H9 (cell line): ENCODE measurements around the gene CKB. TPM values are rescaled to one million over a fixed set of nuclear protein-coding genes. Genes with fewer than 3 reads are reported as not detected.
A peak's percentile ranks its signal among the peaks of the same experiment; 100 is the strongest.

Source experiments
- DNase-seq: peaks from one replicate; pipeline ENCODE4 v3.0.0-alpha.2; 2017
- H2AFZ ChIP-seq: one replicate; pipeline ENCODE4 v1.6.1; 2013; ENCODE audit warnings: mild to moderate bottlenecking, low read length, control low read depth, moderate library complexity
- H2AK5ac ChIP-seq: 2 replicates; pipeline ENCODE4 v1.6.1; 2013; ENCODE audit warnings: low read length, control low read depth, mixed read lengths; ENCODE audit not compliant: insufficient read length
- H2BK120ac ChIP-seq: one replicate; pipeline ENCODE4 v1.6.1; 2013; ENCODE audit warnings: low read depth, mild to moderate bottlenecking, low read length, control low read depth, inconsistent platforms; ENCODE audit not compliant: poor library complexity, severe bottlenecking
- H2BK12ac ChIP-seq: 2 replicates; pipeline ENCODE4 v1.6.1; 2013; ENCODE audit warnings: low read length, control low read depth, mixed read lengths, low read depth; ENCODE audit not compliant: insufficient read length
- H2BK15ac ChIP-seq: 2 replicates; pipeline ENCODE4 v1.6.1; 2013; ENCODE audit warnings: low read depth, low read length, control low read depth
- H2BK20ac ChIP-seq: one replicate; pipeline ENCODE4 v1.6.1; 2013; ENCODE audit warnings: low read depth, mild to moderate bottlenecking, low read length, control low read depth, inconsistent platforms; ENCODE audit not compliant: poor library complexity, severe bottlenecking
- H2BK5ac ChIP-seq: 2 replicates; pipeline ENCODE4 v1.6.1; 2013; ENCODE audit warnings: low read length, control low read depth, mixed read lengths; ENCODE audit not compliant: insufficient read length
- H3K14ac ChIP-seq: 2 replicates; pipeline ENCODE4 v1.6.1; 2013; ENCODE audit warnings: low read length, control low read depth; ENCODE audit not compliant: insufficient read depth
- H3K18ac ChIP-seq: 2 replicates; pipeline ENCODE4 v1.6.1; 2013; ENCODE audit warnings: low read depth, mild to moderate bottlenecking, mixed read lengths, low read length, control low read depth; ENCODE audit not compliant: insufficient read length
- H3K23ac ChIP-seq: 2 replicates; pipeline ENCODE4 v1.6.1; 2013; ENCODE audit warnings: low read length, control low read depth, mixed read lengths, low read depth; ENCODE audit not compliant: insufficient read length
- H3K23me2 ChIP-seq: 2 replicates; pipeline ENCODE4 v1.6.1; 2013; ENCODE audit warnings: low read depth, mild to moderate bottlenecking, mixed read lengths, low read length, control low read depth; ENCODE audit not compliant: insufficient read length, poor library complexity, severe bottlenecking
- H3K27ac ChIP-seq: 2 replicates; pipeline ENCODE4 v1.5.1; 2013; ENCODE audit warnings: low read length, control low read depth, mixed read lengths, low read depth; ENCODE audit not compliant: insufficient read length
- H3K27me3 ChIP-seq: 2 replicates; pipeline ENCODE4 v1.6.1; 2013; ENCODE audit warnings: low read length, control low read depth, inconsistent platforms; ENCODE audit not compliant: insufficient read depth
- H3K4ac ChIP-seq: 2 replicates; pipeline ENCODE4 v1.6.1; 2013; ENCODE audit warnings: low read depth, mild to moderate bottlenecking, control low read depth, inconsistent platforms, low read length, moderate library complexity
- H3K4me1 ChIP-seq: 2 replicates; pipeline ENCODE4 v1.6.1; 2013; ENCODE audit warnings: low read length, control low read depth, inconsistent platforms; ENCODE audit not compliant: insufficient read depth
- H3K4me2 ChIP-seq: 2 replicates; pipeline ENCODE4 v1.6.1; 2013; ENCODE audit warnings: low read length, control low read depth, mixed read lengths; ENCODE audit not compliant: insufficient read length, insufficient read depth
- H3K56ac ChIP-seq: 2 replicates; pipeline ENCODE4 v1.6.1; 2013; ENCODE audit warnings: low read depth, mild to moderate bottlenecking, mixed read lengths, low read length, control low read depth; ENCODE audit not compliant: insufficient read length
- H3K79me1 ChIP-seq: 2 replicates; pipeline ENCODE4 v1.6.1; 2013; ENCODE audit warnings: low read depth, mild to moderate bottlenecking, moderate library complexity, low read length, control low read depth, inconsistent platforms; ENCODE audit not compliant: insufficient read depth, poor library complexity, severe bottlenecking
- H3K79me2 ChIP-seq: 2 replicates; pipeline ENCODE4 v1.6.1; 2013; ENCODE audit warnings: low read length, control low read depth, inconsistent platforms; ENCODE audit not compliant: insufficient read depth
- H3K9ac ChIP-seq: 2 replicates; pipeline ENCODE4 v1.6.1; 2013; ENCODE audit warnings: low read length, control low read depth, mixed read lengths; ENCODE audit not compliant: insufficient read length; ENCODE audit errors: extremely low read depth
- H3K9me3 ChIP-seq: one replicate; pipeline ENCODE4 v1.6.1; 2013; ENCODE audit warnings: low read depth, low read length, inconsistent platforms; ENCODE audit not compliant: control insufficient read depth
- H3T11ph ChIP-seq: one replicate; pipeline ENCODE4 v1.6.1; 2013; ENCODE audit warnings: mild to moderate bottlenecking, low read length, control low read depth, inconsistent platforms
- H4K20me1 ChIP-seq: one replicate; pipeline ENCODE4 v1.6.1; 2013; ENCODE audit not compliant: control insufficient read depth, insufficient read length, insufficient read depth
- H4K5ac ChIP-seq: 2 replicates; pipeline ENCODE4 v1.6.1; 2013; ENCODE audit warnings: low read depth, mild to moderate bottlenecking, mixed read lengths, low read length, control low read depth; ENCODE audit not compliant: insufficient read length
- H4K8ac ChIP-seq: replicated peaks from 2 replicates; pipeline ENCODE4 v1.6.1; 2013; ENCODE audit warnings: low read length, control low read depth, mixed read lengths, low read depth; ENCODE audit not compliant: insufficient read length
- H4K91ac ChIP-seq: 2 replicates; pipeline ENCODE4 v1.6.1; 2013; ENCODE audit warnings: low read depth, mild to moderate bottlenecking, moderate library complexity, mixed read lengths, low read length, control low read depth; ENCODE audit not compliant: insufficient read length
- H3K27ac Mint-ChIP-seq, 3 experiments: 2 replicates in 2 of 3; 3 replicates in 1 of 3; pipeline ENCODE4 v1.8.0; 2020 to 2021; ENCODE audit warnings: mixed read lengths in 3 of 3, mild to moderate bottlenecking in 1 of 3, moderate library complexity in 1 of 3
- H3K27me3 Mint-ChIP-seq: 2 replicates; pipeline ENCODE4 v1.8.0; 2021; ENCODE audit warnings: low read depth, mild to moderate bottlenecking, moderate library complexity, mixed read lengths
- H3K36me3 Mint-ChIP-seq, 3 experiments: 2 replicates in 2 of 3; 3 replicates in 1 of 3; pipeline ENCODE4 v1.8.0; 2020 to 2021; ENCODE audit warnings: low read depth in 3 of 3, mixed read lengths in 3 of 3; ENCODE audit not compliant: insufficient read depth in 1 of 3
- H3K4me1 Mint-ChIP-seq, 2 experiments: 2 replicates each; pipeline ENCODE4 v1.8.0; 2020; ENCODE audit warnings: mixed read lengths in 2 of 2
- H3K4me3 Mint-ChIP-seq, 2 experiments: 2 replicates in 1 of 2; 3 replicates in 1 of 2; pipeline ENCODE4 v1.8.0; 2020 to 2021; ENCODE audit warnings: mild to moderate bottlenecking in 2 of 2, mixed read lengths in 2 of 2, moderate library complexity in 1 of 2
- H3K9me3 Mint-ChIP-seq, 2 experiments: 2 replicates in 1 of 2; 3 replicates in 1 of 2; pipeline ENCODE4 v1.8.0; 2020; ENCODE audit warnings: mild to moderate bottlenecking in 2 of 2, mixed read lengths in 2 of 2, moderate library complexity in 1 of 2
- CTCF ChIP-seq: fragments of 200-600 bp; sonication (generic); conservative IDR thresholded peaks from 3 replicates; pipeline ENCODE4 v1.8.0; 2021; ENCODE audit warnings: antibody characterized with exemption, mild to moderate bottlenecking
- WGBS: extraction: QIAGEN DNeasy Blood & Tissue Kit; methylation state at CpG from one replicate; pipeline ENCODE4 v1.1.7; 2013; ENCODE audit warnings: missing lambda C conversion rate, low lambda C conversion rate, mixed read lengths; ENCODE audit not compliant: insufficient read length; ENCODE audit errors: extremely low coverage; 5-methylcytosine and 5-hydroxymethylcytosine counted together
- total RNA-seq: library from RNA; stranded (reverse); gene quantifications from 2 replicates; pipeline ENCODE4 v1.2.1, GENCODE V29; 2021

CKB gene
- total RNA-seq, 1 experiment from 2014 or later = 517 TPM

DNA sequence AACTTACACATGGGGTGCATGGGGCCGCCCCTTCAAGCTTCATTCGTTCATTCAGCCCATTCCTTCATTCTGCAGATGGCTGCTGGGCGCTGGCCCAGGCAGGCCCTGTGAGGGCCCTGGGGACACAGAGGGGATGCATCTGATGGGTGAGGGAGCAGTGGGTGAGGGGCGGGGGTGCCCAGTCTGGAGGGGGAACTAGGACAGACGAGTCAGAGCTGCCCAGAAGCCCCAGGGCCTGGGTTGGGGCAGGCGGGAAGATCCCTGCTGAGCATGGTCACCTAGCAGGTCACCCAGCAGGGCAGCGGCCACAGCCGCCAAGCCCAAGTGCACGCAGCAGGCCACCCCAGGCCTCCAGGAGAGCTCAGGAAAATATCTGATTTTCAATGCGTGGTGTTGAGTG, 20.5 kb upstream of the CKB start:
- Histone ChIP-seq H3K4ac (peak overlapping the region; percentile 3; the same call in 1 of the 2 replicates), H2BK120ac (no peak overlapping the region), H2BK15ac (no peak overlapping the region), H2BK5ac (no peak overlapping the region), H3K27ac (no peak overlapping the region), H4K8ac (no peak overlapping the region), H3K27me3 (no peaks in the 10 kb centered on the region), H4K20me1 (no peaks in the 10 kb centered on the region), H2BK12ac (no peak overlapping the region), H3K23ac (no peak overlapping the region), H3K18ac (peak overlapping the region; percentile 31), H3K9ac (no peak overlapping the region), H3K4me1 (no peaks in the 10 kb centered on the region; the same call in 1 of the 2 replicates), H3K23me2 (peaks cover 4% of the 10 kb centered on the region), H3K9me3 (no peaks in the 10 kb centered on the region), H3K14ac (peak overlapping the region; percentile 37; the same call in 1 of the 2 replicates), H3K4me2 (no peak overlapping the region), H3K56ac (no peak overlapping the region), H3T11ph (no peak overlapping the region), H4K5ac (no peak overlapping the region), H4K91ac (peak overlapping the region; percentile 6), H3K79me1 (no peaks in the 10 kb centered on the region), H2AK5ac (no peak overlapping the region), H2BK20ac (no peak overlapping the region), H2AFZ (no peak overlapping the region), H3K79me2 (no peaks in the 10 kb centered on the region)
- DNase-seq = no peak
- Mint-ChIP-seq H3K36me3 (no peaks in the 10 kb centered on the region), H3K4me3 (peak overlapping the region in 1 of 2 experiments; percentile 21; a peak in 1 of 5 replicates), H3K27me3 (peaks cover 9% of the 10 kb centered on the region), H3K4me1 (peaks cover 12 to 26% of the 10 kb centered on the region in 2 experiments), H3K27ac (peak overlapping the region in 2 of 3 experiments; percentile 55 to 85; a peak in 3 of 7 replicates), H3K9me3 (no peaks in the 10 kb centered on the region)
- no CpG with 5 or more reads among the region's 10 CpGs for WGBS
- no peak for TF ChIP-seq CTCF
